ENCODE results near the gene HDX.
A peak's percentile ranks its signal among the peaks of the same experiment; 100 is the strongest.
"Not testable (repeated sequence)": the region's sequence is repeated elsewhere in the genome, so short reads cannot be mapped to it uniquely, and the experiment has no call there.

HDX gene

GRCh38 chrX:84501798-84502628, at the start of gene HDX:
HDX (minus strand) TSS chrX:84502453; CDS start chrX:84475397, 27,056 bp downstream.
- DNase-seq, result peak in 1 of 2 experiments; percentile 64

GRCh38 chrX:84541315-84541714, 39.1 kb upstream of the HDX start:
- DNase-seq, result not testable (repeated sequence)

GRCh38 chrX:84537627-84538026, 35.4 kb upstream of the HDX start:
- not testable (repeated sequence) for DNase-seq

- DNase-seq, result no peak
These were observed 13.8 kb downstream of the HDX start for GRCh38 chrX:84488426-84488825.

GRCh38 chrX:84487365-84488353, 14.6 kb downstream of the HDX start:
- DNase-seq, result no peak

GRCh38 chrX:84479086-84479485, 23.2 kb downstream of the HDX start:
- DNase-seq, result no peak

- no peak for DNase-seq
These were observed 25.1 kb downstream of the HDX start for GRCh38 chrX:84477114-84477513.

- no peak for DNase-seq
These were observed 26.7 kb downstream of the HDX start for GRCh38 chrX:84475596-84475995.

- DNase-seq, result no peak
These were observed 27.2 kb downstream of the HDX start for GRCh38 chrX:84475101-84475500.

GRCh38 chrX:84469226-84469625, 33.0 kb downstream of the HDX start:
- DNase-seq, result no peak

GRCh38 chrX:84467898-84468297, 34.4 kb downstream of the HDX start:
- no peak for DNase-seq

GRCh38 chrX:84453351-84454246, 48.7 kb downstream of the HDX start:
- DNase-seq, result no peak

GRCh38 chrX:84441143-84441542, 61.1 kb downstream of the HDX start:
- DNase-seq, result no peak

GRCh38 chrX:84415140-84415539, 87.1 kb downstream of the HDX start:
- DNase-seq, result no peak

- no peak for DNase-seq
These were observed 138.6 kb downstream of the HDX start for GRCh38 chrX:84363663-84364062.

- DNase-seq, result no peak
These were observed 139.2 kb downstream of the HDX start for GRCh38 chrX:84363051-84363450.

GRCh38 chrX:84362184-84362838, 139.9 kb downstream of the HDX start:
- no peak for DNase-seq

GRCh38 chrX:84358271-84358670, 144.0 kb downstream of the HDX start:
- DNase-seq, result no peak

GRCh38 chrX:84357296-84357695, 145.0 kb downstream of the HDX start:
- DNase-seq, result no peak

GRCh38 chrX:84340968-84341367, 161.3 kb downstream of the HDX start:
- DNase-seq, result no peak

GRCh38 chrX:84339507-84340364, 162.5 kb downstream of the HDX start:
- DNase-seq, result no peak

Measured in cerebellar nuclear complex (tissue), 1 donor.